ENCODE data around the gene PRAMEF10.
"Not testable (repeated sequence)": the region's sequence is repeated elsewhere in the genome, so short reads cannot be mapped to it uniquely, and the experiment has no call there.

DNA sequence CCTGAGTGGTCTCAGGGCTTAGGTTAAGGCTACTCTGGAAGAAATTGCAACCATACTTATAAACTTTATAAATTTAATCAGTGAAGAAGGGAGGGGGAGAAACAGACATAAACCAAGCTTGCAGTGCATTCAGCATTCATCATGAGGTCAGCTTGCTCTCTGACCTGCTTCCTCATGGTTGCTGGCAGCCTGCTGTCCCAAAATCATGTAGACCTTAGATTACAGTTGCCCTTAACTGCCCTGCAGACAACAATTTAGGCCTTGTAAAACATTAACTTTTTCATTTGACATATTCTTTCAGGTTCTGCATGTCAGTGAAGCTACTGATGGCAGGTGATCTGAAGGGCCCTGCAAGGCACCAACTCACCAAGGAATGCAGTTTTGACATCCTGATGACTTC is 1.1 kb upstream of the PRAMEF10 start:
- not testable (repeated sequence) for TF ChIP-seq CTCF (IDR thresholded peaks at IDR 0.05); ZFX (IDR thresholded peaks at IDR 0.05; ENCODE audit: borderline replicate concordance)

All from 22Rv1 (cell line).